B cell (primary cell): ENCODE data around the gene NYAP2.

ENCODE experiments used
- CTCF ChIP-seq: fragments of 200-600 bp; IDR thresholded peaks from one replicate; pipeline ENCODE4 v1.8.0; 2022; ENCODE audit warnings: antibody characterized with exemption, mild to moderate bottlenecking
- EZH2 ChIP-seq: IDR thresholded peaks from 2 replicates; pipeline ENCODE4 v1.6.1; 2012; ENCODE audit warnings: borderline replicate concordance, low read depth, mild to moderate bottlenecking, moderate library complexity, low read length; ENCODE audit not compliant: insufficient read depth, poor library complexity, severe bottlenecking

GRCh38 chr2:225616372-225616771, 216.9 kb downstream of the NYAP2 start:
- TF ChIP-seq CTCF, result no peak
- TF ChIP-seq EZH2, result no peak
